Breast epithelium (tissue), 4 donors: ENCODE data around the gene RAVER2. TPM values are rescaled to one million over a fixed set of nuclear protein-coding genes. Genes with fewer than 3 reads are reported as not detected.

Experiments used
- DNase-seq, 2 donors: peaks; one replicate each; pipeline ENCODE4 v3.0.0-alpha.2; 2019; ENCODE audit warnings: low spot score in 2 of 2
- H3K27ac ChIP-seq, 2 donors: fragments of 200-600 bp; sonication (generic) in 1 of 2; one replicate each; pipeline ENCODE4 v1.5.1; 2016 to 2019; ENCODE audit warnings: mild to moderate bottlenecking in 1 of 2
- H3K27me3 ChIP-seq, 2 donors: fragments of 200-600 bp; sonication (generic) in 1 of 2; one replicate each; pipeline versions ENCODE4 v1.5.1 to v1.6.0; 2017 to 2019; ENCODE audit warnings: control low read depth in 1 of 2, mild to moderate bottlenecking in 1 of 2
- H3K36me3 ChIP-seq: fragments of 200-600 bp; one replicate; pipeline ENCODE4 v1.5.1; 2019
- H3K4me1 ChIP-seq, 2 donors: fragments of 200-600 bp; sonication (generic); one replicate each; pipeline ENCODE4 v1.5.1; 2016 to 2019; ENCODE audit warnings: control low read depth in 1 of 2
- H3K4me3 ChIP-seq, 3 donors: fragments of 200-600 bp; sonication (generic); 1 replicate in 2 of 3; 2 replicates in 1 of 3; pipeline ENCODE4 v1.5.1; 2016 to 2019; ENCODE audit warnings: mild to moderate bottlenecking in 3 of 3, moderate library complexity in 2 of 3
- H3K9me3 ChIP-seq, 2 donors: fragments of 200-600 bp; sonication (generic) in 1 of 2; one replicate each; pipeline ENCODE4 v1.5.1; 2016 to 2019; ENCODE audit warnings: control low read depth in 1 of 2
- CTCF ChIP-seq, 3 donors: fragments of 450-650 bp; IDR thresholded peaks; one replicate each; pipeline ENCODE4 v1.5.1; 2016 to 2017; ENCODE audit warnings: antibody characterized with exemption in 3 of 3, mild to moderate bottlenecking in 3 of 3, moderate library complexity in 3 of 3
- POLR2A ChIP-seq: fragments of 450-650 bp; IDR thresholded peaks from one replicate; pipeline ENCODE4 v1.6.1; 2016; ENCODE audit warnings: antibody characterized with exemption, mild to moderate bottlenecking, moderate library complexity
- POLR2AphosphoS5 ChIP-seq, 3 donors: sonication (generic); formaldehyde crosslinking; IDR thresholded peaks; one replicate each; pipeline ENCODE4 v1.6.1; 2017; ENCODE audit warnings: antibody characterized with exemption in 3 of 3
- intact Hi-C: fragments of 100-400 bp; cut with DNase I; formaldehyde crosslinking; loops from one replicate; pipeline ENCODE4 v1.15.1; 2023; ENCODE audit warnings: low total_unique reads
- total RNA-seq, 3 donors: library from RNA; depleted of rRNA; stranded (reverse); fragments of >200 nt; gene quantifications; one replicate each; pipeline ENCODE4 v1.1.0, GENCODE V29; 2016

The RAVER2 gene
- total RNA-seq, 3 donors from 2014 or later, result 6.6 to 21.1 (median 17.0) TPM

GRCh38 chr1:64873576-64873975 lies 128.7 kb downstream of the RAVER2 start:
- Histone ChIP-seq H3K36me3 (peaks cover 7% of the 10 kb centered on the region), H3K4me1 (no peaks in the 10 kb centered on the region), H3K27me3 (no peaks in the 10 kb centered on the region), H3K27ac (no peak overlapping the region), H3K9me3 (no peaks in the 10 kb centered on the region), H3K4me3 (no peak overlapping the region)
- DNase-seq, result no peak
- TF ChIP-seq POLR2AphosphoS5 (IDR thresholded peaks at IDR 0.05) (no peak), POLR2A (no peak), CTCF (IDR thresholded peaks at IDR 0.05) (no peak)
- intact Hi-C loops, result no loop called here

GRCh38 chr1:64874666-64875065 lies 129.8 kb downstream of the RAVER2 start:
- H3K36me3 ChIP-seq, result peaks cover 7% of the 10 kb centered on the region
- H3K4me1 ChIP-seq, result no peaks in the 10 kb centered on the region
- H3K27ac ChIP-seq, result no peak overlapping the region
- DNase-seq, result no peak
- H3K27me3 ChIP-seq, result no peaks in the 10 kb centered on the region
- H3K9me3 ChIP-seq, result no peaks in the 10 kb centered on the region
- no peak overlapping the region for H3K4me3 ChIP-seq
- intact Hi-C loops, result no loop called here
- no peak for TF ChIP-seq POLR2AphosphoS5 (IDR thresholded peaks at IDR 0.05)
- no peak for TF ChIP-seq POLR2A
- TF ChIP-seq CTCF (IDR thresholded peaks at IDR 0.05), result no peak

- H3K4me3 ChIP-seq, result no peak overlapping the region
- intact Hi-C loops, result no loop called here
- no peaks in the 10 kb centered on the region for H3K9me3 ChIP-seq
- peaks cover 7% of the 10 kb centered on the region for H3K36me3 ChIP-seq
- no peaks in the 10 kb centered on the region for H3K27me3 ChIP-seq
- DNase-seq, result no peak
- TF ChIP-seq POLR2A (no peak), CTCF (IDR thresholded peaks at IDR 0.05) (no peak), POLR2AphosphoS5 (IDR thresholded peaks at IDR 0.05) (no peak)
- H3K27ac ChIP-seq, result no peak overlapping the region
- H3K4me1 ChIP-seq, result no peaks in the 10 kb centered on the region
These were observed 130.2 kb downstream of the RAVER2 start for GRCh38 chr1:64875101-64875500.

- Histone ChIP-seq H3K9me3 (no peaks in the 10 kb centered on the region), H3K27ac (no peak overlapping the region), H3K4me3 (no peak overlapping the region), H3K4me1 (no peaks in the 10 kb centered on the region), H3K36me3 (peaks cover 3% of the 10 kb centered on the region), H3K27me3 (no peaks in the 10 kb centered on the region)
- TF ChIP-seq CTCF (IDR thresholded peaks at IDR 0.05) (no peak), POLR2A (no peak), POLR2AphosphoS5 (IDR thresholded peaks at IDR 0.05) (no peak)
- intact Hi-C loops, result no loop called here
- no peak for DNase-seq
These were observed 130.7 kb downstream of the RAVER2 start for GRCh38 chr1:64875606-64876005.

- Histone ChIP-seq H3K4me3 (no peak overlapping the region), H3K27me3 (no peaks in the 10 kb centered on the region), H3K9me3 (no peaks in the 10 kb centered on the region), H3K4me1 (no peaks in the 10 kb centered on the region), H3K27ac (no peak overlapping the region), H3K36me3 (no peaks in the 10 kb centered on the region)
- DNase-seq, result no peak
- TF ChIP-seq POLR2A (no peak), CTCF (IDR thresholded peaks at IDR 0.05) (no peak), POLR2AphosphoS5 (IDR thresholded peaks at IDR 0.05) (no peak)
- intact Hi-C loops, result no loop called here
These were observed 132.3 kb downstream of the RAVER2 start for GRCh38 chr1:64877151-64877550.
